OCI-LY1 (cell line): Measurements from ENCODE around the gene POF1B.
"Not testable (repeated sequence)": the region's sequence is repeated elsewhere in the genome, so short reads cannot be mapped to it uniquely, and the experiment has no call there.

Source experiments
- H2AFZ ChIP-seq: fragments of 200-600 bp; sonication (generic), shearing (Covaris generic); 2 replicates; pipeline ENCODE4 v1.6.0; 2014; ENCODE audit warnings: antibody characterized with exemption, mild to moderate bottlenecking, low read length
- H3F3A ChIP-seq: fragments of 200-600 bp; sonication (generic), shearing (Covaris generic); 2 replicates; pipeline ENCODE4 v1.6.0; 2014; ENCODE audit warnings: mild to moderate bottlenecking, antibody characterized with exemption, low read length, moderate library complexity; ENCODE audit not compliant: insufficient read depth
- H3K27ac ChIP-seq: fragments of 200-600 bp; sonication (generic); 2 replicates; pipeline ENCODE4 v1.5.1; 2014; ENCODE audit warnings: low read length, mixed run types, mild to moderate bottlenecking, low read depth; ENCODE audit not compliant: poor library complexity, severe bottlenecking
- H3K27me3 ChIP-seq: fragments of 200-600 bp; sonication (generic); 2 replicates; pipeline ENCODE4 v1.6.0; 2014; ENCODE audit warnings: antibody characterized with exemption, mild to moderate bottlenecking, low read length, moderate library complexity; ENCODE audit not compliant: insufficient read depth
- H3K36me3 ChIP-seq: fragments of 200-600 bp; sonication (generic); 2 replicates; pipeline ENCODE4 v1.6.1; 2014; ENCODE audit warnings: mild to moderate bottlenecking, antibody characterized with exemption, low read length, moderate library complexity, mixed read lengths; ENCODE audit not compliant: insufficient read depth
- H3K4me1 ChIP-seq: fragments of 200-600 bp; sonication (generic); 2 replicates; pipeline ENCODE4 v1.5.1; 2014; ENCODE audit warnings: mild to moderate bottlenecking, low read length, moderate library complexity; ENCODE audit not compliant: insufficient read depth, severe bottlenecking
- H3K4me2 ChIP-seq: fragments of 200-600 bp; sonication (generic), shearing (Covaris generic); 2 replicates; pipeline ENCODE4 v1.6.1; 2014; ENCODE audit warnings: low read length
- H3K4me3 ChIP-seq: fragments of 200-600 bp; sonication (generic); 2 replicates; pipeline ENCODE4 v1.5.1; 2014; ENCODE audit warnings: low read length, low read depth, mild to moderate bottlenecking, mixed read lengths; ENCODE audit not compliant: poor library complexity, severe bottlenecking
- H3K79me2 ChIP-seq: fragments of 200-600 bp; shearing (Covaris generic); 2 replicates; pipeline ENCODE4 v1.6.1; 2016; ENCODE audit warnings: mixed run types, low read length, mixed read lengths; ENCODE audit not compliant: insufficient read depth
- H3K9ac ChIP-seq: fragments of 200-600 bp; sonication (generic), shearing (Covaris generic); 2 replicates; pipeline ENCODE4 v1.6.1; 2014; ENCODE audit warnings: mild to moderate bottlenecking, low read length, mixed read lengths
- H3K9me2 ChIP-seq: fragments of 200-600 bp; sonication (generic), shearing (Covaris generic); 2 replicates; pipeline ENCODE4 v1.6.1; 2014; ENCODE audit warnings: low read depth, mild to moderate bottlenecking, low read length, mixed read lengths
- H3K9me3 ChIP-seq: fragments of 200-600 bp; shearing (Covaris generic); 2 replicates; pipeline ENCODE4 v1.6.1; 2014; ENCODE audit warnings: low read length, mixed read lengths
- H4K20me1 ChIP-seq: fragments of 200-600 bp; sonication (generic), shearing (Covaris generic); 2 replicates; pipeline ENCODE4 v1.6.0; 2016; ENCODE audit warnings: mild to moderate bottlenecking, low read length; ENCODE audit not compliant: insufficient read depth
- EZH2 ChIP-seq: fragments of 200-600 bp; sonication (generic), shearing (Covaris generic); IDR thresholded peaks from 2 replicates; pipeline ENCODE4 v1.8.0; 2017; ENCODE audit warnings: borderline replicate concordance, mixed run types, mild to moderate bottlenecking, antibody characterized with exemption, low read length, moderate library complexity, mixed read lengths
- TF ChIP-seq, protein P1 (sequence below): fragments of 200-600 bp; sonication (generic), shearing (Covaris generic); IDR thresholded peaks from 2 replicates; pipeline ENCODE4 v1.5.1; 2017; ENCODE audit warnings: mild to moderate bottlenecking, antibody characterized with exemption, low read length, moderate library complexity, mixed read lengths

POF1B gene

DNA sequence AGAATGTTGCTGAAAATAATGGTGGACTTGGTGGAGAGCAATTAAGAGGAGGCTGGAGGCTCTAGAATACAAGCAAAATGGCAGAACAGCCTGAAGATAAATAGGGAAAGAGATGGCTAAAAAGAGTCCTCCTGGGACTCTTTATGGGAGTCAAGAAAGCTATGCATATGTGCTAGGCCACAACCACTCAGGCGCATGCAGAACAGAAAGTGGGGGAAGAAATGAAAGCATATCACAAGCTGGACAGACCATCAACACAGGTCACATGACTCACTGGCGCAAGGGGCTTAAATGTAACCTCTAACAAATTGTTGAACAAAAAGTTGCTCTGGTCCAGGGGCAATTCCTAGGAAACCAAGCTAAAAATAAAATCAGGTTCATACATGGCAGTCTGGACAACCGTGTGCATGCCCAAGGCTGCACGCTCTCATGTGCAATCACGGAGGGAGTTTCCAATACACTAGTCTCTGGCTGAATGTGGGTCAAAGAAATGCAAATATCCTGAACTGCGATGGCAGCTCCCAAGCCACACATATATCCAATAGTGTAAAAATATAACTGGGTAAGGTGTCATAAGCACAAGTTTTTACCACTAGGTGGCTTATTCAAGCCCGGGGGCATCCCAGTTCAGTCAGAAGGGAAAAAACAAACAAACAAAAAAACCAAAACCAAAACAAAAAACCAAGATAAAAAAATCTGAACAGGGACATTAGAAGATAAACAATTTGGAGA is 90.3 kb downstream of the POF1B start:
- no peak overlapping the region for H3K27ac ChIP-seq
- no peak overlapping the region for H2AFZ ChIP-seq
- H3K4me3 ChIP-seq: no peak overlapping the region
- no peak overlapping the region for H3K4me2 ChIP-seq
- H3K27me3 ChIP-seq: no peaks in the 10 kb centered on the region
- H3K9ac ChIP-seq: no peak overlapping the region
- no peaks in the 10 kb centered on the region; the same call in 1 of the 2 replicates for H3K36me3 ChIP-seq
- H3F3A ChIP-seq: no peaks in the 10 kb centered on the region
- no peaks in the 10 kb centered on the region for H4K20me1 ChIP-seq
- H3K9me3 ChIP-seq: no peaks in the 10 kb centered on the region
- no peak for TF ChIP-seq EZH2
- TF ChIP-seq, protein P1, sequence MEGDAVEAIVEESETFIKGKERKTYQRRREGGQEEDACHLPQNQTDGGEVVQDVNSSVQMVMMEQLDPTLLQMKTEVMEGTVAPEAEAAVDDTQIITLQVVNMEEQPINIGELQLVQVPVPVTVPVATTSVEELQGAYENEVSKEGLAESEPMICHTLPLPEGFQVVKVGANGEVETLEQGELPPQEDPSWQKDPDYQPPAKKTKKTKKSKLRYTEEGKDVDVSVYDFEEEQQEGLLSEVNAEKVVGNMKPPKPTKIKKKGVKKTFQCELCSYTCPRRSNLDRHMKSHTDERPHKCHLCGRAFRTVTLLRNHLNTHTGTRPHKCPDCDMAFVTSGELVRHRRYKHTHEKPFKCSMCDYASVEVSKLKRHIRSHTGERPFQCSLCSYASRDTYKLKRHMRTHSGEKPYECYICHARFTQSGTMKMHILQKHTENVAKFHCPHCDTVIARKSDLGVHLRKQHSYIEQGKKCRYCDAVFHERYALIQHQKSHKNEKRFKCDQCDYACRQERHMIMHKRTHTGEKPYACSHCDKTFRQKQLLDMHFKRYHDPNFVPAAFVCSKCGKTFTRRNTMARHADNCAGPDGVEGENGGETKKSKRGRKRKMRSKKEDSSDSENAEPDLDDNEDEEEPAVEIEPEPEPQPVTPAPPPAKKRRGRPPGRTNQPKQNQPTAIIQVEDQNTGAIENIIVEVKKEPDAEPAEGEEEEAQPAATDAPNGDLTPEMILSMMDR: no peak
- H3K79me2 ChIP-seq: no peaks in the 10 kb centered on the region
- no peaks in the 10 kb centered on the region for H3K4me1 ChIP-seq
- no peaks in the 10 kb centered on the region for H3K9me2 ChIP-seq

DNA sequence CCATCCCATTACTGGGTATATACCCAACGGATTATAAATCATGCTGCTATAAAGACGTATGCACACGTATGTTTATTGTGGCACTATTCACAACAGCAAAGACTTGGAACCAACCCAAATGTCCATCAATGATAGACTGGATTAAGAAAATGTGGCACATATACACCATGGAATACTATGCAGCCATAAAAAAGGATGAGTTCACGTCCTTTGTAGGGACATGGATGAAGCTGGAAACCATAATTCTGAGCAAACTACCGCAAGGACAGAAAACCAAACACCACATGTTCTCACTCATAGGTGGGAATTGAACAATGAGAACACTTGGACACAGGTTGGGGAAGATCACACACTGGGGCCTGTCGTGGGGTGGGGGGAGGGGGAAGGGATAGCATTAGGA is 94.2 kb downstream of the POF1B start:
- H3K27me3 ChIP-seq, H3K79me2 ChIP-seq, H3K4me1 ChIP-seq: not testable (repeated sequence)

DNA sequence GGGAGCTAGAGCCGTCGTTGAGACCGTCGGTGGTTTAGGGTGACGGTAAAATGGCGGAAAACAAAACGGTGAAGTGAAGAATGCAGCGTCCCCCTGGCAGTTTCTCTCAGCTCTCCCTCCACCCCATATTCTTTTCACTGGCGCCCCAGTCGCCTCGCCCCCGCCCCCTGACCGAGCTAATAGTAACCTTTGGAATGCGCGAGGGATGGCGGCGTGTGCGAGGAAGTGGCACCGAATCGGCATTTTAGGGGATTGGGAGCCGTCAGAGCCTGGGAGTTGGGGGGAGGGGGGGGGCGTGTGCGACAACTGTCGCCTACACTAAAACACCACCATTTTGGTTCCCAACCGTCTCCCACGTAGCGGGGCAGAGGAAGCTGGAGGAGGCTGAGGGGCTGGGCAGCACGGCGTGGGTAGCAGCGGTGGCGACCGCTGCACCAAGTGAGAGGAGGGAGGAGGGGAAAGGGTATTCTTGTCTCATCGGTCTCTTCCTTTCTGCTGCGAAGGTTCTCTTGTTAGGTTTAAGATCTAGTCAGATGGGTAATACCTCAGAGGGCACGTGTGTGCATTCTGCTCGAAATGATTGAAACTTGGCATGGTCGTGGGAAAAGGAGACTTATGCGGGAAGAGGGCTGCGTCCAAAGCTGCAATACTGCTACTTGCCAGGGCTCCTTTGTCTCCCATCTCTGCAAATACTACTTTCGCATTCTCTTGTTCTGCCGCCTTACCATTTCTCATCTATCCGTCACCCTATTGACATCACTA is 134.8 kb downstream of the POF1B start:
- no peak for TF ChIP-seq EZH2
- TF ChIP-seq, protein P1: no peak
- Histone ChIP-seq H3K4me2 (peak overlapping the region; percentile 75), H3K27ac (peak overlapping the region; percentile 29), H2AFZ (no peak overlapping the region), H3K9me2 (no peaks in the 10 kb centered on the region), H3K4me3 (peak overlapping the region; percentile 96), H3F3A (no peaks in the 10 kb centered on the region), H3K79me2 (peaks cover 24% of the 10 kb centered on the region), H3K4me1 (peaks cover 22% of the 10 kb centered on the region), H3K9ac (peak overlapping the region; percentile 78), H3K9me3 (no peaks in the 10 kb centered on the region), H4K20me1 (no peaks in the 10 kb centered on the region), H3K27me3 (no peaks in the 10 kb centered on the region), H3K36me3 (peaks cover 7% of the 10 kb centered on the region)

More for the DNA sequence above, 94.2 kb downstream of the POF1B start:
- not testable (repeated sequence) for H3K4me3 ChIP-seq, H3K4me2 ChIP-seq, H3K36me3 ChIP-seq, H3K27ac ChIP-seq, H3K9me2 ChIP-seq, H3F3A ChIP-seq, H3K9ac ChIP-seq, H3K9me3 ChIP-seq, H4K20me1 ChIP-seq, H2AFZ ChIP-seq
